K562 (cell line): ENCODE data around the gene CHD2. TPM values are rescaled to one million over a fixed set of nuclear protein-coding genes. Genes with fewer than 3 reads are reported as not detected.
A peak's percentile ranks its signal among the peaks of the same experiment; 100 is the strongest.

Experiments
- ATAC-seq: fragments of 200-7000 bp; cut with Tn5 transposase; 3 replicates; pipeline ENCODE4 v1.9.1; 2020; ENCODE audit warnings: moderate library complexity
- BruUV-seq: library from RNA; stranded (reverse); fragments of 400-500 nt; replicated peaks from 2 replicates; lab custom pipeline; 2021; lab: Mats Ljungman, UMichigan
- CTCF ChIA-PET: fragments of 300-600 bp; formaldehyde crosslinking; extraction: SDS; loops from one replicate; lab custom pipeline; 2021; ENCODE audit warnings: low intra/inter-chr PET ratio; lab: Yijun Ruan, JAX
- POLR2A ChIA-PET: fragments of 300-600, 350-650 bp; sonication (Branson Sonifier 250); formaldehyde crosslinking; extraction: SDS; loops from one replicate; lab custom pipeline; 2021; ENCODE audit warnings: antibody characterized with exemption, inconsistent platforms; lab: Yijun Ruan, JAX
- DNase-seq, 4 experiments: peaks; one replicate each; pipeline versions ENCODE4 v3.0.0 to v3.0.0-alpha.2; 2011 to 2018; ENCODE audit warnings: low spot score in 3 of 4, mixed read lengths in 3 of 4; ENCODE audit errors: extremely low read depth in 1 of 4
- FAIRE-seq: peaks from 2 replicates; lab custom pipeline; 2011; peaks lifted over from hg19 to GRCh38; lab: Jason Lieb, UNC
- H2AFZ ChIP-seq: 2 replicates; pipeline ENCODE4 v1.6.0; 2011; ENCODE audit warnings: low read depth, low read length, control low read depth, inconsistent platforms
- H3K27ac ChIP-seq: fragments of 200-600 bp; 3 replicates; pipeline ENCODE4 v1.8.0; 2011; ENCODE audit warnings: low read depth, mild to moderate bottlenecking, control low read depth, inconsistent platforms, low read length, moderate library complexity, mixed read lengths; ENCODE audit errors: extremely low read depth
- H3K27me3 ChIP-seq, 2 experiments: fragments of 300-600 bp in 1 of 2; 2 replicates in 1 of 2; 3 replicates in 1 of 2; pipeline versions ENCODE4 v1.6.0 to v1.8.0; 2011; ENCODE audit warnings: inconsistent platforms in 2 of 2, low read length in 2 of 2, mild to moderate bottlenecking in 1 of 2, mixed read lengths in 1 of 2, moderate library complexity in 1 of 2; ENCODE audit not compliant: control insufficient read depth in 2 of 2, insufficient read depth in 2 of 2
- H3K36me3 ChIP-seq: fragments of 300-600 bp; 3 replicates; pipeline ENCODE4 v1.8.0; 2011; ENCODE audit warnings: mild to moderate bottlenecking, low read length, inconsistent platforms; ENCODE audit not compliant: control insufficient read depth, insufficient read depth
- H3K4me1 ChIP-seq, 2 experiments: fragments of 200-600 bp in 1 of 2; replicated peaks in 1 of 2; 2 replicates in 1 of 2; 3 replicates in 1 of 2; pipeline versions ENCODE4 v1.5.1 to v1.8.0; 2011; ENCODE audit warnings: inconsistent platforms in 2 of 2, low read length in 2 of 2, mild to moderate bottlenecking in 1 of 2, mixed read lengths in 1 of 2, moderate library complexity in 1 of 2; ENCODE audit not compliant: control insufficient read depth in 2 of 2, insufficient read depth in 2 of 2
- H3K4me2 ChIP-seq: 2 replicates; pipeline ENCODE4 v1.6.1; 2011; ENCODE audit warnings: low read length, control low read depth, inconsistent platforms, mixed read lengths; ENCODE audit not compliant: insufficient read depth
- H3K4me3 ChIP-seq: fragments of 200-600 bp; sonication (generic), shearing (Covaris generic); 2 replicates; pipeline ENCODE4 v1.5.1; 2016; ENCODE audit warnings: control low read depth, inconsistent platforms
- H3K79me2 ChIP-seq: fragments of 200-600 bp; 3 replicates; pipeline ENCODE4 v1.8.0; 2011; ENCODE audit warnings: low read length, inconsistent platforms; ENCODE audit not compliant: control insufficient read depth, insufficient read depth
- H3K9ac ChIP-seq, 2 experiments: 2 replicates each; pipeline versions ENCODE4 v1.6.0 to v1.6.1; 2011; ENCODE audit warnings: low read depth in 2 of 2, low read length in 2 of 2, control low read depth in 1 of 2, inconsistent platforms in 1 of 2, mild to moderate bottlenecking in 1 of 2, mixed read lengths in 1 of 2; ENCODE audit not compliant: insufficient read depth in 1 of 2
- H3K9me1 ChIP-seq: one replicate; pipeline ENCODE4 v1.6.0; 2011; ENCODE audit warnings: inconsistent platforms, mild to moderate bottlenecking, low read length, moderate library complexity; ENCODE audit not compliant: control insufficient read depth, insufficient read depth
- H3K9me3 ChIP-seq: replicated peaks from 2 replicates; pipeline ENCODE4 v1.5.1; 2011; ENCODE audit warnings: low read depth, low read length, inconsistent platforms; ENCODE audit not compliant: control insufficient read depth, insufficient read depth
- H4K20me1 ChIP-seq: replicated peaks from 2 replicates; pipeline ENCODE4 v1.6.1; 2011; ENCODE audit warnings: low read length, inconsistent platforms, mixed read lengths; ENCODE audit not compliant: control insufficient read depth, insufficient read depth
- BCOR ChIP-seq: fragments of 450-650 bp; IDR thresholded peaks from 2 replicates; pipeline ENCODE4 v1.6.1; 2016
- E2F5 ChIP-seq: sonication (generic); formaldehyde crosslinking; IDR thresholded peaks from 2 replicates; pipeline ENCODE4 v1.8.0; 2022; ENCODE audit warnings: mild to moderate bottlenecking, missing genetic modification reagents
- EWSR1 ChIP-seq: fragments of 450-650 bp; IDR thresholded peaks from 2 replicates; pipeline ENCODE4 v1.6.1; 2018; ENCODE audit warnings: borderline replicate concordance, mild to moderate bottlenecking, low read depth, moderate library complexity; ENCODE audit not compliant: partially characterized antibody
- MIER1 ChIP-seq: fragments of 450-650 bp; IDR thresholded peaks from 2 replicates; pipeline ENCODE4 v1.6.1; 2016; ENCODE audit warnings: antibody characterized with exemption, mild to moderate bottlenecking, low read depth
- NFE2 ChIP-seq: IDR thresholded peaks from 2 replicates; pipeline ENCODE4 v1.6.1; 2014; ENCODE audit warnings: antibody characterized with exemption, low read depth
- PKNOX1 ChIP-seq: fragments of 450-650 bp; IDR thresholded peaks from 2 replicates; pipeline ENCODE4 v1.6.1; 2016
- RBM25 ChIP-seq: fragments of 200-400 bp; formaldehyde crosslinking; IDR thresholded peaks from 2 replicates; pipeline ENCODE4 v1.6.1; 2018; ENCODE audit warnings: low read length, low read depth, moderate library complexity; ENCODE audit not compliant: severe bottlenecking
- SRSF7 ChIP-seq: fragments of 200-400 bp; formaldehyde crosslinking; optimal IDR thresholded peaks from 2 replicates; pipeline ENCODE3; 2017; ENCODE audit warnings: mild to moderate bottlenecking, low read depth, low read length
- TOE1 ChIP-seq, 2 experiments: fragments of 450-650 bp in 1 of 2; sonication (generic) in 1 of 2; formaldehyde crosslinking in 1 of 2; IDR thresholded peaks; 2 replicates each; pipeline versions ENCODE4 v1.7.1 to v1.8.0; 2016 to 2022; ENCODE audit warnings: borderline replicate concordance in 2 of 2, mild to moderate bottlenecking in 2 of 2, antibody characterized with exemption in 1 of 2, inconsistent platforms in 1 of 2, low read depth in 1 of 2, missing genetic modification reagents in 1 of 2, moderate library complexity in 1 of 2
- ZNF668 ChIP-seq: fragments of 250-450 bp; sonication (Bioruptor Pico); IDR thresholded peaks from 2 replicates; pipeline ENCODE4 v1.8.0; 2022; ENCODE audit warnings: mild to moderate bottlenecking, inconsistent platforms
- WGBS: fragments of 100-300 bp; shearing (Covaris generic); methylation state at CpG from one replicate; pipeline ENCODE4 v1.1.6; 2016; ENCODE audit warnings: low coverage, mixed read lengths; ENCODE audit not compliant: insufficient coverage; ENCODE audit errors: missing lambda C conversion rate; 5-methylcytosine and 5-hydroxymethylcytosine counted together
- in situ Hi-C: fragments of 300-500 bp; cut with MboI; formaldehyde crosslinking; loops from 4 replicates; pipeline ENCODE4 v1.15.0; 2018; ENCODE audit warnings: inconsistent platforms, mixed read lengths
- intact Hi-C: fragments of 100-400 bp; cut with micrococcal nuclease; formaldehyde crosslinking; loops from 2 replicates; pipeline ENCODE4 v1.14.2; 2022
- polyA plus RNA-seq, 8 experiments: library from polyadenylated mRNA; depleted of rRNA in 4 of 8; stranded (reverse) in 5 of 8; unstranded in 3 of 8; fragments of >200 nt; fragmentation: Nextera tagmentation in 2 of 8; fragmentation: Illumina TruSeq in 1 of 8; extraction: Ambion mirVana in 2 of 8; extraction: Trizol in 1 of 8; gene quantifications; 2 replicates each; pipeline versions ENCODE4 v1.2.1 to v1.2.3, GENCODE V29; 2011 to 2014; ENCODE audit warnings: inconsistent platforms in 1 of 8, missing spikeins in 1 of 8
- total RNA-seq, 7 experiments: library from RNA; depleted of rRNA in 6 of 7; stranded (reverse); fragments of >200 nt in 6 of 7; fragmentation: Illumina TruSeq in 2 of 7; extraction: Trizol in 2 of 7; gene quantifications; 2 replicates each; pipeline versions ENCODE4 v1.2.1 to v1.2.3, GENCODE V29; 2011 to 2021; ENCODE audit warnings: low replicate concordance in 1 of 7

Gene CHD2
- total and polyA plus RNA-seq, 9 of the 15 experiments (the other 6 are each of a cell fraction or from before 2014, with no cell fraction given), result 38.9 to 70.8 (median 56.2) TPM

GRCh38 chr15:93049233-93049632, 149.1 kb downstream of the CHD2 start:
- Histone ChIP-seq H3K27me3 (peaks cover 40 to 92% of the 10 kb centered on the region in 2 experiments; a peak in 4 of 5 replicates), H4K20me1 (0 out of 2 replicates have a peak, but pooled peaks cover 7% of the 10 kb centered on the region), H3K27ac (no peak overlapping the region), H3K36me3 (no peaks in the 10 kb centered on the region), H3K4me2 (no peak overlapping the region), H3K9me3 (no peaks in the 10 kb centered on the region), H3K9ac (no peak overlapping the region), H3K4me3 (no peak overlapping the region), H3K4me1 (peaks cover 0 to 33% of the 10 kb centered on the region in 2 experiments; a peak in 2 of 5 replicates), H3K9me1 (no peaks in the 10 kb centered on the region), H3K79me2 (no peaks in the 10 kb centered on the region), H2AFZ (no peak overlapping the region)
- CTCF ChIA-PET, result no interaction called here
- no peak for FAIRE-seq
- no peak for DNase-seq
- intact Hi-C loops, result no loop called here
- TF ChIP-seq RBM25, result peak; percentile 63
- no peak for TF ChIP-seq EWSR1
- peak; percentile 60; the same call in 1 of the 2 replicates for TF ChIP-seq BCOR
- POLR2A ChIA-PET, result no interaction called here
- 1% methylated on average over 8 of the region's 8 CpGs for WGBS
- no TSS peak for BruUV-seq
- ATAC-seq, result no peak
- in situ Hi-C loops, result loop anchor here (25.0 kb wide), 1 partner anchor 1263 kb away; no protein-coding TSS in a partner anchor

GRCh38 chr15:93049914-93050578, 149.9 kb downstream of the CHD2 start:
- DNase-seq (no peak), FAIRE-seq (no peak), ATAC-seq (no peak)
- H3K4me2 ChIP-seq, result no peak overlapping the region
- WGBS, result under 1% methylated on average over 15 of the region's 15 CpGs
- no peak overlapping the region for H3K4me3 ChIP-seq
- intact Hi-C loops, result loop anchor here (10.0 kb wide), 1 partner anchor 315 kb away; no protein-coding TSS in a partner anchor
- TF ChIP-seq NFE2 (no peak), ZNF668 (CRISPR knock-in tag) (no peak), E2F5 (no peak), MIER1 (no peak), PKNOX1 (no peak), TOE1 (IDR thresholded peaks at IDR 0.05; ENCODE audit: borderline replicate concordance) (no peak), TOE1 (CRISPR knock-in tag; IDR thresholded peaks at IDR 0.05; ENCODE audit: borderline replicate concordance, low read depth) (no peak), SRSF7 (no peak)
- H2AFZ ChIP-seq, result no peak overlapping the region
- in situ Hi-C loops, result loop anchor here (25.0 kb wide), 1 partner anchor 1262 kb away; no protein-coding TSS in a partner anchor
- CTCF ChIA-PET, result no interaction called here
- no peaks in the 10 kb centered on the region for H3K9me3 ChIP-seq
- no peak overlapping the region; a peak in 2 of 4 replicates for H3K9ac ChIP-seq
- no peak overlapping the region for H3K27ac ChIP-seq
- H3K79me2 ChIP-seq, result no peaks in the 10 kb centered on the region
- peaks cover 42 to 91% of the 10 kb centered on the region in 2 experiments; a peak in 4 of 5 replicates for H3K27me3 ChIP-seq
- H3K4me1 ChIP-seq, result peaks cover 0 to 25% of the 10 kb centered on the region in 2 experiments; a peak in 2 of 5 replicates
- H4K20me1 ChIP-seq, result 0 out of 2 replicates have a peak, but pooled peaks cover 9% of the 10 kb centered on the region
- no peaks in the 10 kb centered on the region for H3K9me1 ChIP-seq
- H3K36me3 ChIP-seq, result no peaks in the 10 kb centered on the region
- BruUV-seq, result no TSS peak
- POLR2A ChIA-PET, result interaction anchor here (0.5 to 0.6 kb wide), 3 partner anchors 78 to 778 kb away, joined by 3 read pairs; no protein-coding TSS in a partner anchor
